ENCODE measurements around the gene VAMP2.
A peak's percentile ranks its signal among the peaks of the same experiment; 100 is the strongest.

Gene VAMP2

GRCh38 chr17:8186446-8186786, 23.7 kb upstream of the VAMP2 start:
- TF ChIP-seq TCF12 (IDR thresholded peaks at IDR 0.05; ENCODE audit: low read depth) (0 out of 2 replicates have a peak, but pooled peaks have one; percentile 5), YY1 (IDR thresholded peaks at IDR 0.05; ENCODE audit: low read depth) (peak; percentile 6; the same call in 1 of the 2 replicates), ZBTB7A (IDR thresholded peaks at IDR 0.05; ENCODE audit: low read depth) (0 out of 2 replicates have a peak, but pooled peaks have one; percentile 21), TEAD4 (IDR thresholded peaks at IDR 0.05) (no peak)

- TF ChIP-seq NFIC (IDR thresholded peaks at IDR 0.05) (0 out of 2 replicates have a peak, but pooled peaks have one; percentile 1), CEBPB (IDR thresholded peaks at IDR 0.05) (peak; percentile 47; the same call in 1 of the 2 replicates), ZBTB7A (IDR thresholded peaks at IDR 0.05; ENCODE audit: low read depth) (peak; percentile 75), MAX (IDR thresholded peaks at IDR 0.05) (0 out of 2 replicates have a peak, but pooled peaks have one; percentile 60), TAF1 (IDR thresholded peaks at IDR 0.05; ENCODE audit: low read depth) (no peak), TCF12 (IDR thresholded peaks at IDR 0.05; ENCODE audit: low read depth) (peak; percentile 38; the same call in 1 of the 2 replicates), TEAD4 (IDR thresholded peaks at IDR 0.05) (peak; percentile 97), FOXM1 (IDR thresholded peaks at IDR 0.05; ENCODE audit: borderline replicate concordance, low read depth) (no peak), YY1 (IDR thresholded peaks at IDR 0.05; ENCODE audit: low read depth) (peak; percentile 62), EP300 (IDR thresholded peaks at IDR 0.05; ENCODE audit: borderline replicate concordance) (no peak)
- TF ChIP-seq, protein P1, sequence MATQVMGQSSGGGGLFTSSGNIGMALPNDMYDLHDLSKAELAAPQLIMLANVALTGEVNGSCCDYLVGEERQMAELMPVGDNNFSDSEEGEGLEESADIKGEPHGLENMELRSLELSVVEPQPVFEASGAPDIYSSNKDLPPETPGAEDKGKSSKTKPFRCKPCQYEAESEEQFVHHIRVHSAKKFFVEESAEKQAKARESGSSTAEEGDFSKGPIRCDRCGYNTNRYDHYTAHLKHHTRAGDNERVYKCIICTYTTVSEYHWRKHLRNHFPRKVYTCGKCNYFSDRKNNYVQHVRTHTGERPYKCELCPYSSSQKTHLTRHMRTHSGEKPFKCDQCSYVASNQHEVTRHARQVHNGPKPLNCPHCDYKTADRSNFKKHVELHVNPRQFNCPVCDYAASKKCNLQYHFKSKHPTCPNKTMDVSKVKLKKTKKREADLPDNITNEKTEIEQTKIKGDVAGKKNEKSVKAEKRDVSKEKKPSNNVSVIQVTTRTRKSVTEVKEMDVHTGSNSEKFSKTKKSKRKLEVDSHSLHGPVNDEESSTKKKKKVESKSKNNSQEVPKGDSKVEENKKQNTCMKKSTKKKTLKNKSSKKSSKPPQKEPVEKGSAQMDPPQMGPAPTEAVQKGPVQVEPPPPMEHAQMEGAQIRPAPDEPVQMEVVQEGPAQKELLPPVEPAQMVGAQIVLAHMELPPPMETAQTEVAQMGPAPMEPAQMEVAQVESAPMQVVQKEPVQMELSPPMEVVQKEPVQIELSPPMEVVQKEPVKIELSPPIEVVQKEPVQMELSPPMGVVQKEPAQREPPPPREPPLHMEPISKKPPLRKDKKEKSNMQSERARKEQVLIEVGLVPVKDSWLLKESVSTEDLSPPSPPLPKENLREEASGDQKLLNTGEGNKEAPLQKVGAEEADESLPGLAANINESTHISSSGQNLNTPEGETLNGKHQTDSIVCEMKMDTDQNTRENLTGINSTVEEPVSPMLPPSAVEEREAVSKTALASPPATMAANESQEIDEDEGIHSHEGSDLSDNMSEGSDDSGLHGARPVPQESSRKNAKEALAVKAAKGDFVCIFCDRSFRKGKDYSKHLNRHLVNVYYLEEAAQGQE (IDR thresholded peaks at IDR 0.05; ENCODE audit: low read depth) = no peak
Observed at GRCh38 chr17:8185582-8186445, 23.1 kb upstream of the VAMP2 start.

- TF ChIP-seq MAX (IDR thresholded peaks at IDR 0.05) = no peak
- TF ChIP-seq CREB1 (IDR thresholded peaks at IDR 0.05; ENCODE audit: low read depth) = no peak
- TF ChIP-seq TCF12 (IDR thresholded peaks at IDR 0.05; ENCODE audit: low read depth) = no peak
- no peak for TF ChIP-seq ZBTB7A (IDR thresholded peaks at IDR 0.05; ENCODE audit: low read depth)
Observed at GRCh38 chr17:8176998-8177731, 14.4 kb upstream of the VAMP2 start.

- TF ChIP-seq ZBTB7A (IDR thresholded peaks at IDR 0.05; ENCODE audit: low read depth) (peak; percentile 93), TEAD4 (IDR thresholded peaks at IDR 0.05) (0 out of 2 replicates have a peak, but pooled peaks have one; percentile 36), MAX (IDR thresholded peaks at IDR 0.05) (no peak; the same call in 1 of the 2 replicates), TAF1 (IDR thresholded peaks at IDR 0.05; ENCODE audit: low read depth) (peak; percentile 73), CREB1 (IDR thresholded peaks at IDR 0.05; ENCODE audit: low read depth) (no peak), CEBPB (IDR thresholded peaks at IDR 0.05) (no peak), YY1 (IDR thresholded peaks at IDR 0.05; ENCODE audit: low read depth) (peak; percentile 6; the same call in 1 of the 2 replicates), EP300 (IDR thresholded peaks at IDR 0.05; ENCODE audit: borderline replicate concordance) (no peak), EGR1 (IDR thresholded peaks at IDR 0.05) (peak; percentile 15; the same call in 1 of the 2 replicates)
- TF ChIP-seq, protein P2, sequence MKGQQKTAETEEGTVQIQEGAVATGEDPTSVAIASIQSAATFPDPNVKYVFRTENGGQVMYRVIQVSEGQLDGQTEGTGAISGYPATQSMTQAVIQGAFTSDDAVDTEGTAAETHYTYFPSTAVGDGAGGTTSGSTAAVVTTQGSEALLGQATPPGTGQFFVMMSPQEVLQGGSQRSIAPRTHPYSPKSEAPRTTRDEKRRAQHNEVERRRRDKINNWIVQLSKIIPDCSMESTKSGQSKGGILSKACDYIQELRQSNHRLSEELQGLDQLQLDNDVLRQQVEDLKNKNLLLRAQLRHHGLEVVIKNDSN (IDR thresholded peaks at IDR 0.05) = no peak
Observed at GRCh38 chr17:8176197-8176940, 13.6 kb upstream of the VAMP2 start, which contains the start of gene TMEM107. Gene TMEM107, minus strand, starts transcription at chr17:8176380. Its CDS starts 94 bp downstream, at chr17:8176286.

- no peak for TF ChIP-seq MAX (IDR thresholded peaks at IDR 0.05)
- no peak for TF ChIP-seq FOXM1 (IDR thresholded peaks at IDR 0.05; ENCODE audit: borderline replicate concordance, low read depth)
- TF ChIP-seq YY1 (IDR thresholded peaks at IDR 0.05; ENCODE audit: low read depth) = no peak
- TF ChIP-seq CEBPB (IDR thresholded peaks at IDR 0.05) = no peak
- TF ChIP-seq TEAD4 (IDR thresholded peaks at IDR 0.05) = no peak
- no peak for TF ChIP-seq ZBTB7A (IDR thresholded peaks at IDR 0.05; ENCODE audit: low read depth)
- TF ChIP-seq TAF1 (IDR thresholded peaks at IDR 0.05; ENCODE audit: low read depth) = no peak
- no peak for TF ChIP-seq EGR1 (IDR thresholded peaks at IDR 0.05)
- TF ChIP-seq, protein P1 (IDR thresholded peaks at IDR 0.05; ENCODE audit: low read depth) = no peak
- TF ChIP-seq NFIC (IDR thresholded peaks at IDR 0.05) = no peak
- no peak for TF ChIP-seq EP300 (IDR thresholded peaks at IDR 0.05; ENCODE audit: borderline replicate concordance)
- no peak for TF ChIP-seq CREB1 (IDR thresholded peaks at IDR 0.05; ENCODE audit: low read depth)
- TF ChIP-seq RAD21 (IDR thresholded peaks at IDR 0.05; ENCODE audit: low read depth) = no peak
- no peak for TF ChIP-seq TCF12 (IDR thresholded peaks at IDR 0.05; ENCODE audit: low read depth)
- TF ChIP-seq, protein P2 (IDR thresholded peaks at IDR 0.05) = no peak
Observed at GRCh38 chr17:8175795-8176196, 13.0 kb upstream of the VAMP2 start.
